OCI-LY7 (cell line): ENCODE data around the gene SUSD4.
"Not testable (repeated sequence)": the region's sequence is repeated elsewhere in the genome, so short reads cannot be mapped to it uniquely, and the experiment has no call there.

Experiments used
- EZH2phosphoT487 ChIP-seq: fragments of 200-600 bp; sonication (generic); IDR thresholded peaks from 2 replicates; pipeline ENCODE4 v1.6.1; 2018; ENCODE audit warnings: low read depth, borderline replicate concordance, mild to moderate bottlenecking, mixed run types, antibody characterized with exemption, low read length, moderate library complexity, mixed read lengths
- TF ChIP-seq, protein P1 (sequence below): fragments of 200-600 bp; sonication (generic); conservative IDR thresholded peaks from 2 replicates; pipeline ENCODE4 v1.5.1; 2014; ENCODE audit warnings: mild to moderate bottlenecking, antibody characterized with exemption, low read length, moderate library complexity, mixed read lengths

DNA sequence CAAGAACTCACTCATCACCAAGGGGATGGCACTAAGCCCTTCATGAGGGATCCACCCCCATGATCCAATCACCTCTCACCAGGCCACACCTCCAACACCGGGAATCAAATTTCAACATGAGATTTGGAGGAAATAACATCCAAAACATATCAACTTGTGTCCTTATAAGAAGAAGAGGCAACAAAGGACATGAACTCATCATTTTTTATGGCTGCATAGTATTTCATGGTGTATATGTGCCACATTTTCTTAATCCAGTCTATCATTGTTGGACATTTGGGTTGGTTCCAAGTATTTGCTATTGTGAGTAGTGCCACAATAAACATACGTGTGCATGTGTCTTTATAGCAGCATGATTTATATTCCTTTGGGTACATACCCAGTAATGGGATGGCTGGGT is 112.6 kb downstream of the SUSD4 start:
- TF ChIP-seq EZH2phosphoT487, result not testable (repeated sequence)
- TF ChIP-seq, protein P1, sequence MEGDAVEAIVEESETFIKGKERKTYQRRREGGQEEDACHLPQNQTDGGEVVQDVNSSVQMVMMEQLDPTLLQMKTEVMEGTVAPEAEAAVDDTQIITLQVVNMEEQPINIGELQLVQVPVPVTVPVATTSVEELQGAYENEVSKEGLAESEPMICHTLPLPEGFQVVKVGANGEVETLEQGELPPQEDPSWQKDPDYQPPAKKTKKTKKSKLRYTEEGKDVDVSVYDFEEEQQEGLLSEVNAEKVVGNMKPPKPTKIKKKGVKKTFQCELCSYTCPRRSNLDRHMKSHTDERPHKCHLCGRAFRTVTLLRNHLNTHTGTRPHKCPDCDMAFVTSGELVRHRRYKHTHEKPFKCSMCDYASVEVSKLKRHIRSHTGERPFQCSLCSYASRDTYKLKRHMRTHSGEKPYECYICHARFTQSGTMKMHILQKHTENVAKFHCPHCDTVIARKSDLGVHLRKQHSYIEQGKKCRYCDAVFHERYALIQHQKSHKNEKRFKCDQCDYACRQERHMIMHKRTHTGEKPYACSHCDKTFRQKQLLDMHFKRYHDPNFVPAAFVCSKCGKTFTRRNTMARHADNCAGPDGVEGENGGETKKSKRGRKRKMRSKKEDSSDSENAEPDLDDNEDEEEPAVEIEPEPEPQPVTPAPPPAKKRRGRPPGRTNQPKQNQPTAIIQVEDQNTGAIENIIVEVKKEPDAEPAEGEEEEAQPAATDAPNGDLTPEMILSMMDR, result not testable (repeated sequence)
